K562 (cell line): ENCODE measurements around the gene ERVK3-1. TPM values are rescaled to one million over a fixed set of nuclear protein-coding genes. Genes with fewer than 3 reads are reported as not detected.

Experiments
- ATAC-seq: fragments of 200-7000 bp; cut with Tn5 transposase; 3 replicates; pipeline ENCODE4 v1.9.1; 2020; ENCODE audit warnings: moderate library complexity
- BruUV-seq: library from RNA; stranded (reverse); fragments of 400-500 nt; replicated peaks from 2 replicates; lab custom pipeline; 2021; lab: Mats Ljungman, UMichigan
- CTCF ChIA-PET: fragments of 300-600 bp; formaldehyde crosslinking; extraction: SDS; loops from one replicate; lab custom pipeline; 2021; ENCODE audit warnings: low intra/inter-chr PET ratio; lab: Yijun Ruan, JAX
- POLR2A ChIA-PET: fragments of 300-600, 350-650 bp; sonication (Branson Sonifier 250); formaldehyde crosslinking; extraction: SDS; loops from one replicate; lab custom pipeline; 2021; ENCODE audit warnings: antibody characterized with exemption, inconsistent platforms; lab: Yijun Ruan, JAX
- DNase-seq, 4 experiments: peaks; one replicate each; pipeline versions ENCODE4 v3.0.0 to v3.0.0-alpha.2; 2011 to 2018; ENCODE audit warnings: low spot score in 3 of 4, mixed read lengths in 3 of 4; ENCODE audit errors: extremely low read depth in 1 of 4
- FAIRE-seq: peaks from 2 replicates; lab custom pipeline; 2011; peaks lifted over from hg19 to GRCh38; lab: Jason Lieb, UNC
- H2AFZ ChIP-seq: 2 replicates; pipeline ENCODE4 v1.6.0; 2011; ENCODE audit warnings: low read depth, low read length, control low read depth, inconsistent platforms
- H3K27ac ChIP-seq: fragments of 200-600 bp; 3 replicates; pipeline ENCODE4 v1.8.0; 2011; ENCODE audit warnings: low read depth, mild to moderate bottlenecking, control low read depth, inconsistent platforms, low read length, moderate library complexity, mixed read lengths; ENCODE audit errors: extremely low read depth
- H3K27me3 ChIP-seq, 2 experiments: fragments of 300-600 bp in 1 of 2; 2 replicates in 1 of 2; 3 replicates in 1 of 2; pipeline versions ENCODE4 v1.6.0 to v1.8.0; 2011; ENCODE audit warnings: inconsistent platforms in 2 of 2, low read length in 2 of 2, mild to moderate bottlenecking in 1 of 2, mixed read lengths in 1 of 2, moderate library complexity in 1 of 2; ENCODE audit not compliant: control insufficient read depth in 2 of 2, insufficient read depth in 2 of 2
- H3K36me3 ChIP-seq: fragments of 300-600 bp; 3 replicates; pipeline ENCODE4 v1.8.0; 2011; ENCODE audit warnings: mild to moderate bottlenecking, low read length, inconsistent platforms; ENCODE audit not compliant: control insufficient read depth, insufficient read depth
- H3K4me1 ChIP-seq, 2 experiments: fragments of 200-600 bp in 1 of 2; replicated peaks in 1 of 2; 2 replicates in 1 of 2; 3 replicates in 1 of 2; pipeline versions ENCODE4 v1.5.1 to v1.8.0; 2011; ENCODE audit warnings: inconsistent platforms in 2 of 2, low read length in 2 of 2, mild to moderate bottlenecking in 1 of 2, mixed read lengths in 1 of 2, moderate library complexity in 1 of 2; ENCODE audit not compliant: control insufficient read depth in 2 of 2, insufficient read depth in 2 of 2
- H3K4me2 ChIP-seq: 2 replicates; pipeline ENCODE4 v1.6.1; 2011; ENCODE audit warnings: low read length, control low read depth, inconsistent platforms, mixed read lengths; ENCODE audit not compliant: insufficient read depth
- H3K4me3 ChIP-seq: fragments of 200-600 bp; sonication (generic), shearing (Covaris generic); 2 replicates; pipeline ENCODE4 v1.5.1; 2016; ENCODE audit warnings: control low read depth, inconsistent platforms
- H3K79me2 ChIP-seq: fragments of 200-600 bp; 3 replicates; pipeline ENCODE4 v1.8.0; 2011; ENCODE audit warnings: low read length, inconsistent platforms; ENCODE audit not compliant: control insufficient read depth, insufficient read depth
- H3K9ac ChIP-seq, 2 experiments: 2 replicates each; pipeline versions ENCODE4 v1.6.0 to v1.6.1; 2011; ENCODE audit warnings: low read depth in 2 of 2, low read length in 2 of 2, control low read depth in 1 of 2, inconsistent platforms in 1 of 2, mild to moderate bottlenecking in 1 of 2, mixed read lengths in 1 of 2; ENCODE audit not compliant: insufficient read depth in 1 of 2
- H3K9me1 ChIP-seq: one replicate; pipeline ENCODE4 v1.6.0; 2011; ENCODE audit warnings: inconsistent platforms, mild to moderate bottlenecking, low read length, moderate library complexity; ENCODE audit not compliant: control insufficient read depth, insufficient read depth
- H3K9me3 ChIP-seq: replicated peaks from 2 replicates; pipeline ENCODE4 v1.5.1; 2011; ENCODE audit warnings: low read depth, low read length, inconsistent platforms; ENCODE audit not compliant: control insufficient read depth, insufficient read depth
- H4K20me1 ChIP-seq: replicated peaks from 2 replicates; pipeline ENCODE4 v1.6.1; 2011; ENCODE audit warnings: low read length, inconsistent platforms, mixed read lengths; ENCODE audit not compliant: control insufficient read depth, insufficient read depth
- CAMTA2 ChIP-seq: fragments of 250-450 bp; sonication (Bioruptor Pico); conservative IDR thresholded peaks from 2 replicates; pipeline ENCODE4 v1.5.1; 2022
- CEBPZ ChIP-seq: fragments of 150-350 bp; IDR thresholded peaks from 2 replicates; pipeline ENCODE4 v1.6.1; 2014; ENCODE audit warnings: low read depth, mild to moderate bottlenecking, low read length, borderline replicate concordance
- CHD1 ChIP-seq: fragments of 200-600 bp; sonication (generic); IDR thresholded peaks from one replicate; pipeline ENCODE4 v1.6.1; 2012; ENCODE audit warnings: mild to moderate bottlenecking, moderate library complexity, low read length, inconsistent platforms
- HNRNPK ChIP-seq: fragments of 200-400 bp; formaldehyde crosslinking; IDR thresholded peaks from one replicate; pipeline ENCODE4 v1.6.1; 2018; ENCODE audit warnings: mild to moderate bottlenecking, low read depth, low read length; ENCODE audit not compliant: poor library complexity, severe bottlenecking
- IRF1 ChIP-seq: sonication (generic); formaldehyde crosslinking; IDR thresholded peaks from 2 replicates; pipeline ENCODE4 v1.8.0; 2022; ENCODE audit warnings: missing genetic modification reagents, mild to moderate bottlenecking, borderline replicate concordance
- LEF1 ChIP-seq: fragments of 450-650 bp; IDR thresholded peaks from 2 replicates; pipeline ENCODE4 v1.6.1; 2016; ENCODE audit warnings: mild to moderate bottlenecking
- MCM3 ChIP-seq: fragments of 450-650 bp; IDR thresholded peaks from 2 replicates; pipeline ENCODE4 v1.6.1; 2016
- MTA3 ChIP-seq: fragments of 450-650 bp; formaldehyde crosslinking; IDR thresholded peaks from 2 replicates; pipeline ENCODE4 v1.6.1; 2017; ENCODE audit warnings: mild to moderate bottlenecking, borderline replicate concordance
- NCOA6 ChIP-seq: fragments of 450-650 bp; IDR thresholded peaks from 2 replicates; pipeline ENCODE4 v1.6.1; 2017; ENCODE audit warnings: mild to moderate bottlenecking
- RBFOX2 ChIP-seq: fragments of 200-400 bp; formaldehyde crosslinking; IDR thresholded peaks from 2 replicates; pipeline ENCODE4 v1.6.1; 2017; ENCODE audit warnings: low read depth, mild to moderate bottlenecking, low read length, moderate library complexity
- RBM14 ChIP-seq: fragments of 200-400 bp; formaldehyde crosslinking; IDR thresholded peaks from 2 replicates; pipeline ENCODE4 v1.6.1; 2018; ENCODE audit warnings: low read depth, mild to moderate bottlenecking, low read length, moderate library complexity, borderline replicate concordance; ENCODE audit not compliant: insufficient read depth
- SMAD4 ChIP-seq: fragments of 250-450 bp; sonication (Bioruptor Pico); conservative IDR thresholded peaks from 2 replicates; pipeline ENCODE4 v1.8.0; 2021; ENCODE audit warnings: inconsistent platforms, mild to moderate bottlenecking, moderate library complexity
- SRF ChIP-seq, 2 experiments: fragments of 250-450, 450-650 bp in 1 of 2; sonication (Bioruptor Pico) in 1 of 2; sonication (generic) in 1 of 2; formaldehyde crosslinking; IDR thresholded peaks; 2 replicates each; pipeline versions ENCODE4 v1.5.0 to v1.5.1; 2020 to 2022; ENCODE audit warnings: mild to moderate bottlenecking in 1 of 2, missing genetic modification reagents in 1 of 2
- ZC3H11A ChIP-seq: IDR thresholded peaks from 2 replicates; pipeline ENCODE4 v1.6.1; 2012; ENCODE audit warnings: low read depth, low read length, improper control_type of control experiment
- ZNF175 ChIP-seq: fragments of 200-800 bp; sonication (Bioruptor generic); IDR thresholded peaks from 2 replicates; pipeline ENCODE4 v1.6.1; 2016; ENCODE audit warnings: low read depth, mild to moderate bottlenecking, missing genetic modification characterization, missing compliant biosample characterization
- ZNF197 ChIP-seq: fragments of 200-800 bp; sonication (Bioruptor generic); IDR thresholded peaks from 2 replicates; pipeline ENCODE4 v1.6.1; 2016; ENCODE audit warnings: low read depth, missing genetic modification characterization, missing compliant biosample characterization
- ZNF239 ChIP-seq: fragments of 250-450 bp; sonication (Bioruptor Pico); IDR thresholded peaks from 2 replicates; pipeline ENCODE4 v1.4.0; 2020; ENCODE audit warnings: mild to moderate bottlenecking
- ZNF431 ChIP-seq: sonication (generic); formaldehyde crosslinking; IDR thresholded peaks from 2 replicates; pipeline ENCODE4 v1.8.0; 2022; ENCODE audit warnings: mild to moderate bottlenecking, missing genetic modification reagents
- WGBS: fragments of 100-300 bp; shearing (Covaris generic); methylation state at CpG from one replicate; pipeline ENCODE4 v1.1.6; 2016; ENCODE audit warnings: low coverage, mixed read lengths; ENCODE audit not compliant: insufficient coverage; ENCODE audit errors: missing lambda C conversion rate; 5-methylcytosine and 5-hydroxymethylcytosine counted together
- in situ Hi-C: fragments of 300-500 bp; cut with MboI; formaldehyde crosslinking; loops from 4 replicates; pipeline ENCODE4 v1.15.0; 2018; ENCODE audit warnings: inconsistent platforms, mixed read lengths
- intact Hi-C: fragments of 100-400 bp; cut with micrococcal nuclease; formaldehyde crosslinking; loops from 2 replicates; pipeline ENCODE4 v1.14.2; 2022
- polyA plus RNA-seq, 8 experiments: library from polyadenylated mRNA; depleted of rRNA in 4 of 8; stranded (reverse) in 5 of 8; unstranded in 3 of 8; fragments of >200 nt; fragmentation: Nextera tagmentation in 2 of 8; fragmentation: Illumina TruSeq in 1 of 8; extraction: Ambion mirVana in 2 of 8; extraction: Trizol in 1 of 8; gene quantifications; 2 replicates each; pipeline versions ENCODE4 v1.2.1 to v1.2.3, GENCODE V29; 2011 to 2014; ENCODE audit warnings: inconsistent platforms in 1 of 8, missing spikeins in 1 of 8
- total RNA-seq, 7 experiments: library from RNA; depleted of rRNA in 6 of 7; stranded (reverse); fragments of >200 nt in 6 of 7; fragmentation: Illumina TruSeq in 2 of 7; extraction: Trizol in 2 of 7; gene quantifications; 2 replicates each; pipeline versions ENCODE4 v1.2.1 to v1.2.3, GENCODE V29; 2011 to 2021; ENCODE audit warnings: low replicate concordance in 1 of 7

Gene ERVK3-1
- total and polyA plus RNA-seq, 9 of the 15 experiments (the other 6 are each of a cell fraction or from before 2014, with no cell fraction given) = 87.6 to 299 (median 119) TPM

GRCh38 chr19:58326914-58327726, 21.9 kb downstream of the ERVK3-1 start, which contains the start of gene ZSCAN22:
ZSCAN22 (plus strand) TSS chr19:58326994; CDS start chr19:58334803, 7,809 bp downstream.
- TSS peak; percentile 59 for BruUV-seq
- Histone ChIP-seq H3K9ac (peak within 1 kb of the TSS; percentile 92 to 96), H3K9me3 (no peaks in the 10 kb centered on the region), H3K4me1 (peaks cover 20 to 25% of the 10 kb centered on the region in 2 experiments; a peak in 4 of 5 replicates), H2AFZ (peak within 1 kb of the TSS; percentile 99), H4K20me1 (peaks cover 4% of the 10 kb centered on the region; the same call in 1 of the 2 replicates), H3K4me3 (peak within 1 kb of the TSS; percentile 98), H3K27me3 (no peaks in the 10 kb centered on the region), H3K9me1 (peaks cover 2% of the 10 kb centered on the region), H3K4me2 (peak within 1 kb of the TSS; percentile 100), H3K79me2 (peaks cover 49% of the 10 kb centered on the region), H3K36me3 (no peaks in the 10 kb centered on the region; the same call in 2 of the 3 replicates), H3K27ac (peak within 1 kb of the TSS; percentile 94)
- 2% methylated on average over 54 of the region's 62 CpGs for WGBS
- DNase-seq = peak; percentile 89 to 98 (median 92)
- intact Hi-C loops = loop anchor here (1.0 to 5.0 kb wide), 7 partner anchors 22 to 192 kb away; partner anchors contain the start of genes ERVK3-1, ZBTB45, ZNF274 and ZNF446
- in situ Hi-C loops = no loop called here
- POLR2A ChIA-PET = interaction anchor here (0.6 to 2.2 kb wide), 10 partner anchors 10 to 232 kb away, joined by 3 to 15 read pairs (median 6); partner anchors contain the start of genes RPS5 and ZBTB45
- CTCF ChIA-PET = no interaction called here
- peak; percentile 95 for ATAC-seq
- peak; percentile 93 for FAIRE-seq
- no peak; the same call in 1 of the 2 replicates for TF ChIP-seq ZC3H11A
- no peak; the same call in 1 of the 2 replicates for TF ChIP-seq LEF1
- TF ChIP-seq ZNF239 (CRISPR knock-in tag) = no peak; the same call in none of the 2 replicates
- TF ChIP-seq CEBPZ = no peak; the same call in 1 of the 2 replicates
- peak; percentile 81 for TF ChIP-seq MTA3
- peak; percentile 50; the same call in 1 of the 2 replicates for TF ChIP-seq ZNF431 (CRISPR knock-in tag)
- TF ChIP-seq SRF (CRISPR knock-in tag; IDR thresholded peaks at IDR 0.05) = no peak
- TF ChIP-seq NCOA6 = no peak
- peak; percentile 96 for TF ChIP-seq RBFOX2
- TF ChIP-seq CHD1 = no peak
- TF ChIP-seq IRF1 = no peak
- peak; percentile 80 for TF ChIP-seq SMAD4 (CRISPR knock-in tag)
- TF ChIP-seq HNRNPK = no peak
- TF ChIP-seq ZNF175 = no peak
- no peak for TF ChIP-seq RBM14
- 0 out of 2 replicates have a peak, but pooled peaks have one; percentile 68 for TF ChIP-seq ZNF197
- TF ChIP-seq MCM3 = no peak
- TF ChIP-seq CAMTA2 (CRISPR knock-in tag) = no peak
